GM18907 (cell line): ENCODE measurements around the gene CD37.

Source experiments
- ATAC-seq: cut with Tn5 transposase; IDR thresholded peaks from one replicate; pipeline ENCODE4 v1.9.1; 2021; ENCODE audit warnings: mild to moderate bottlenecking, moderate library complexity; ENCODE audit not compliant: unreplicated experiment

Gene CD37

GRCh38 chr19:49344505-49345423, 9.6 kb downstream of the CD37 start:
- no peak for ATAC-seq

- no peak for ATAC-seq
Observed at GRCh38 chr19:49347191-49347590, 12.0 kb downstream of the CD37 start.

- ATAC-seq: no peak
Observed at GRCh38 chr19:49347835-49348234, 12.6 kb downstream of the CD37 start.

GRCh38 chr19:49348305-49349189, 13.3 kb downstream of the CD37 start:
- ATAC-seq: no peak

GRCh38 chr19:49349567-49349966, 14.4 kb downstream of the CD37 start:
- no peak for ATAC-seq

- no peak for ATAC-seq
Observed at GRCh38 chr19:49355909-49356353, 20.7 kb downstream of the CD37 start.

GRCh38 chr19:49356382-49356781, 21.2 kb downstream of the CD37 start:
- no peak for ATAC-seq

GRCh38 chr19:49357186-49357585, 22.0 kb downstream of the CD37 start:
- ATAC-seq: no peak

GRCh38 chr19:49359851-49360820, 24.9 kb downstream of the CD37 start:
- ATAC-seq: no peak

- ATAC-seq: no peak
Observed at GRCh38 chr19:49361438-49362047, 26.3 kb downstream of the CD37 start.

GRCh38 chr19:49362048-49362928, 27.1 kb downstream of the CD37 start, which contains the start of gene TEAD2:
Gene TEAD2 (minus strand): TSS chr19:49362416. CDS start chr19:49360075, 2,341 bp downstream.
- no peak for ATAC-seq

- no peak for ATAC-seq
Observed at GRCh38 chr19:49362929-49363267, 27.7 kb downstream of the CD37 start.

GRCh38 chr19:49363268-49364082, 28.3 kb downstream of the CD37 start, which contains the start of gene DKKL1:
Gene DKKL1 (plus strand): TSS chr19:49363877. CDS start chr19:49363999, 122 bp downstream.
- no peak for ATAC-seq

GRCh38 chr19:49364083-49364737, 29.0 kb downstream of the CD37 start:
- no peak for ATAC-seq

- no peak for ATAC-seq
Observed at GRCh38 chr19:49366110-49366509, 30.9 kb downstream of the CD37 start.

- no peak for ATAC-seq
Observed at GRCh38 chr19:49368711-49369358, 33.6 kb downstream of the CD37 start.

GRCh38 chr19:49371184-49371583, 36.0 kb downstream of the CD37 start:
- ATAC-seq: no peak
